Left cardiac atrium (tissue), 4 donors: Measurements from ENCODE around the gene NCOA1. TPM values are rescaled to one million over a fixed set of nuclear protein-coding genes. Genes with fewer than 3 reads are reported as not detected.
"Not testable (repeated sequence)": the region's sequence is repeated elsewhere in the genome, so short reads cannot be mapped to it uniquely, and the experiment has no call there.

Experiments used
- ATAC-seq, 2 donors: fragments of 200-7000 bp; cut with Tn5 transposase; one replicate each; pipeline ENCODE4 v1.9.1; 2020; ENCODE audit warnings: mild to moderate bottlenecking in 2 of 2, moderate library complexity in 2 of 2
- DNase-seq: peaks from one replicate; pipeline ENCODE4 v3.0.0-alpha.2; 2020
- intact Hi-C, 2 donors: fragments of 100-400 bp; cut with DNase I; formaldehyde crosslinking; loops; one replicate each; pipeline versions ENCODE4 v1.14.1 to v1.15.1; 2022 to 2023
- total RNA-seq, 2 donors: library from RNA; stranded (reverse); fragmentation: NEBNext Ultra II Directional; extraction: Animal tissue kit (Norgen Biotek cat#: 25700); gene quantifications; one replicate each; pipeline ENCODE4 v1.2.1, GENCODE V29; 2021
- donor health status: DM: no; HTN: yes; CAD: no.
- donor health status: DM: no; HTN: yes; CAD: no; lungs with severe emphysema.
- donor health status: DM: yes; HTN: yes; CAD: no.
- donor health status: Dilated cardiomyopathy.

The NCOA1 gene
- total RNA-seq, 2 donors from 2014 or later, result 34.3 to 35.2 TPM

GRCh38 chr2:24520175-24520574, 29.1 kb downstream of the NCOA1 start:
- ATAC-seq, result no peak
- intact Hi-C loops, result no loop called here
- no peak for DNase-seq

- DNase-seq (no peak), ATAC-seq (no peak)
- intact Hi-C loops, result no loop called here
Measured at GRCh38 chr2:24521162-24521857, 30.3 kb downstream of the NCOA1 start.

- ATAC-seq (no peak), DNase-seq (no peak)
- intact Hi-C loops, result no loop called here
Measured at GRCh38 chr2:24521975-24522639, 31.1 kb downstream of the NCOA1 start.

GRCh38 chr2:24527536-24527935, 36.5 kb downstream of the NCOA1 start:
- DNase-seq (no peak), ATAC-seq (no peak)
- intact Hi-C loops, result no loop called here

GRCh38 chr2:24530796-24531195, 39.7 kb downstream of the NCOA1 start:
- intact Hi-C loops, result no loop called here
- DNase-seq, result no peak
- no peak for ATAC-seq

GRCh38 chr2:24531610-24532009, 40.6 kb downstream of the NCOA1 start:
- ATAC-seq, DNase-seq, intact Hi-C loops: not testable (repeated sequence)

- intact Hi-C loops, DNase-seq, ATAC-seq: not testable (repeated sequence)
Measured at GRCh38 chr2:24532057-24532456, 41.0 kb downstream of the NCOA1 start.

- DNase-seq, intact Hi-C loops, ATAC-seq: not testable (repeated sequence)
Measured at GRCh38 chr2:24533574-24533973, 42.5 kb downstream of the NCOA1 start.

GRCh38 chr2:24538720-24539119, 47.7 kb downstream of the NCOA1 start:
- ATAC-seq, result no peak

GRCh38 chr2:24539258-24539657, 48.2 kb downstream of the NCOA1 start:
- intact Hi-C loops, result no loop called here
- DNase-seq (no peak), ATAC-seq (no peak)

More at GRCh38 chr2:24538720-24539119, 47.7 kb downstream of the NCOA1 start:
- intact Hi-C loops, result no loop called here
- DNase-seq, result no peak

GRCh38 chr2:24540011-24540477, 49.0 kb downstream of the NCOA1 start:
- intact Hi-C loops, result no loop called here
- ATAC-seq, result no peak

GRCh38 chr2:24541621-24542020, 50.6 kb downstream of the NCOA1 start:
- ATAC-seq, result no peak
- DNase-seq, result no peak
- intact Hi-C loops, result no loop called here

More at GRCh38 chr2:24540011-24540477, 49.0 kb downstream of the NCOA1 start:
- no peak for DNase-seq

GRCh38 chr2:24542269-24542872, 51.3 kb downstream of the NCOA1 start:
- no peak for DNase-seq
- no peak for ATAC-seq
- intact Hi-C loops, result no loop called here

GRCh38 chr2:24543252-24543651, 52.2 kb downstream of the NCOA1 start:
- DNase-seq (no peak), ATAC-seq (no peak)
- intact Hi-C loops, result no loop called here

- ATAC-seq (no peak), DNase-seq (no peak)
- intact Hi-C loops, result no loop called here
Measured at GRCh38 chr2:24544456-24545115, 53.5 kb downstream of the NCOA1 start.

GRCh38 chr2:24546669-24547068, 55.6 kb downstream of the NCOA1 start:
- no peak for ATAC-seq
- DNase-seq, result no peak
- intact Hi-C loops, result no loop called here

- ATAC-seq, result no peak
- no peak for DNase-seq
- intact Hi-C loops, result no loop called here
Measured at GRCh38 chr2:24548058-24548457, 57.0 kb downstream of the NCOA1 start.

GRCh38 chr2:24550301-24550700, 59.2 kb downstream of the NCOA1 start:
- intact Hi-C loops, ATAC-seq, DNase-seq: not testable (repeated sequence)

GRCh38 chr2:24551016-24551415, 60.0 kb downstream of the NCOA1 start:
- ATAC-seq (no peak), DNase-seq (no peak)
- intact Hi-C loops, result no loop called here

GRCh38 chr2:24552836-24553235, 61.8 kb downstream of the NCOA1 start:
- ATAC-seq (no peak), DNase-seq (no peak)
- intact Hi-C loops, result no loop called here
